CD4-positive, alpha-beta T cell (primary cell): ENCODE measurements around the gene RNF169. TPM values are rescaled to one million over a fixed set of nuclear protein-coding genes. Genes with fewer than 3 reads are reported as not detected.

ENCODE experiments used
- ATAC-seq: fragments of 200-7000 bp; cut with Tn5 transposase; one replicate; pipeline ENCODE4 v1.10.0; 2022; ENCODE audit warnings: mild to moderate bottlenecking; ENCODE audit not compliant: poor library complexity
- CTCF ChIA-PET: fragments of 350-600 bp; sonication (Branson Sonifier 250); formaldehyde crosslinking; loops from one replicate; lab custom pipeline; 2021; ENCODE audit warnings: antibody characterized with exemption, inconsistent platforms; lab: Charles Lee
- POLR2A ChIA-PET: fragments of 350-600 bp; sonication (Branson Sonifier 250); formaldehyde crosslinking; loops from one replicate; lab custom pipeline; 2021; ENCODE audit warnings: antibody characterized with exemption, inconsistent platforms; lab: Charles Lee
- DNase-seq, 14 experiments: peaks; one replicate each; pipeline ENCODE4 v3.0.0-alpha.2; 2013 to 2020; ENCODE audit warnings: mixed read lengths in 2 of 14
- H3K27ac ChIP-seq, 2 donors: one replicate each; pipeline versions ENCODE4 v1.5.1 to v1.7.0; 2013; ENCODE audit warnings: low read length in 2 of 2, low read depth in 1 of 2, mild to moderate bottlenecking in 1 of 2
- H3K27me3 ChIP-seq, 2 experiments: 1 replicate in 1 of 2; 2 replicates in 1 of 2; pipeline versions ENCODE4 v1.6.1 to v1.7.0; 2013; ENCODE audit warnings: low read length in 2 of 2, control low read depth in 1 of 2, mild to moderate bottlenecking in 1 of 2, moderate library complexity in 1 of 2; ENCODE audit not compliant: insufficient read depth in 2 of 2, control insufficient read depth in 1 of 2
- H3K36me3 ChIP-seq: one replicate; pipeline ENCODE4 v1.6.1; 2013; ENCODE audit warnings: low read length, control low read depth; ENCODE audit not compliant: insufficient read depth
- H3K4me1 ChIP-seq: one replicate; pipeline ENCODE4 v1.6.1; 2013; ENCODE audit warnings: low read length, control low read depth; ENCODE audit not compliant: insufficient read depth
- H3K4me3 ChIP-seq: one replicate; pipeline ENCODE4 v1.5.1; 2013; ENCODE audit warnings: mild to moderate bottlenecking, low read length, moderate library complexity
- H3K9me3 ChIP-seq, 2 experiments: 1 replicate in 1 of 2; 2 replicates in 1 of 2; pipeline versions ENCODE4 v1.6.1 to v1.7.0; 2013; ENCODE audit warnings: low read length in 2 of 2, mild to moderate bottlenecking in 2 of 2, control low read depth in 1 of 2, moderate library complexity in 1 of 2; ENCODE audit not compliant: control insufficient read depth in 1 of 2, insufficient read depth in 1 of 2
- H3K27ac Mint-ChIP-seq: one replicate; pipeline ENCODE4 v1.8.0; 2020; ENCODE audit warnings: mixed read lengths
- H3K27me3 Mint-ChIP-seq: one replicate; pipeline ENCODE4 v1.8.0; 2021; ENCODE audit warnings: mixed read lengths
- H3K36me3 Mint-ChIP-seq: one replicate; pipeline ENCODE4 v1.8.0; 2021; ENCODE audit warnings: low read depth, mixed read lengths
- H3K4me1 Mint-ChIP-seq: one replicate; pipeline ENCODE4 v1.8.0; 2021; ENCODE audit warnings: low read depth, mixed read lengths
- H3K4me3 Mint-ChIP-seq: one replicate; pipeline ENCODE4 v1.8.0; 2020; ENCODE audit warnings: mild to moderate bottlenecking, mixed read lengths
- H3K9me3 Mint-ChIP-seq: one replicate; pipeline ENCODE4 v1.8.0; 2020; ENCODE audit warnings: mixed read lengths
- CTCF ChIP-seq: fragments of 200-600 bp; IDR thresholded peaks from one replicate; pipeline ENCODE4 v1.8.0; 2022; ENCODE audit warnings: antibody characterized with exemption, mild to moderate bottlenecking
- intact Hi-C, 2 experiments: fragments of 100-400 bp; cut with DNase I in 1 of 2; cut with micrococcal nuclease in 1 of 2; formaldehyde crosslinking; loops; one replicate each; pipeline versions ENCODE4 v1.15.1 to v1.9.0; 2023 to 2025; cut with DNase I, micrococcal nuclease
- total RNA-seq, 174 experiments: library from RNA in 2 of 174; stranded (reverse) in 2 of 174; gene quantifications; one replicate each; pipeline ENCODE4 v1.2.3 and lab custom pipeline; 2021 to 2026

Gene RNF169
- total RNA-seq, 2 experiments from 2014 or later = 15.2 to 15.5 TPM

- no peak for ATAC-seq
- no peak for DNase-seq
- H3K4me1 ChIP-seq = peaks cover 21% of the 10 kb centered on the region
- H3K9me3 Mint-ChIP-seq = no peaks in the 10 kb centered on the region
- no peaks in the 10 kb centered on the region for H3K27me3 ChIP-seq
- no peak overlapping the region for H3K4me3 Mint-ChIP-seq
- peaks cover 3% of the 10 kb centered on the region for H3K36me3 Mint-ChIP-seq
- CTCF ChIA-PET = interaction anchor here (2.1 kb wide), 1 partner anchor 8 kb away, joined by 6 read pairs; no protein-coding TSS in a partner anchor
- intact Hi-C loops = loop anchor here in 1 of 2 experiments (10.0 kb wide), 2 partner anchors 249 to 1071 kb away; partner anchors contain the start of genes LIPT2 and UVRAG
- POLR2A ChIA-PET = no interaction called here
- H3K4me1 Mint-ChIP-seq = peaks cover 32% of the 10 kb centered on the region
- no peak overlapping the region for H3K27ac Mint-ChIP-seq
- H3K27me3 Mint-ChIP-seq = peaks cover 11% of the 10 kb centered on the region
- no peak for TF ChIP-seq CTCF
- H3K9me3 ChIP-seq = no peaks in the 10 kb centered on the region
- H3K36me3 ChIP-seq = no peaks in the 10 kb centered on the region
- no peak overlapping the region for H3K27ac ChIP-seq
- H3K4me3 ChIP-seq = no peak overlapping the region
Measured at GRCh38 chr11:74743640-74744039, 5.0 kb upstream of the RNF169 start.

- ATAC-seq = no peak
- POLR2A ChIA-PET = no interaction called here
- H3K27ac Mint-ChIP-seq = no peak overlapping the region
Measured at GRCh38 chr11:74744277-74744676, 4.4 kb upstream of the RNF169 start.

GRCh38 chr11:74746868-74747267 is 1.8 kb upstream of the RNF169 start:
- Histone ChIP-seq H3K4me3 (no peak overlapping the region), H3K4me1 (peaks cover 33% of the 10 kb centered on the region), H3K36me3 (no peaks in the 10 kb centered on the region), H3K27me3 (no peaks in the 10 kb centered on the region), H3K27ac (no peak overlapping the region), H3K9me3 (no peaks in the 10 kb centered on the region)
- Mint-ChIP-seq H3K27ac (no peak overlapping the region), H3K4me1 (peaks cover 43% of the 10 kb centered on the region), H3K9me3 (no peaks in the 10 kb centered on the region), H3K27me3 (no peaks in the 10 kb centered on the region), H3K4me3 (no peak overlapping the region), H3K36me3 (peaks cover 5% of the 10 kb centered on the region)
- ATAC-seq (no peak), DNase-seq (no peak)
- ChIA-PET POLR2A (no interaction called here), CTCF (no interaction called here)
- TF ChIP-seq CTCF = no peak
- intact Hi-C loops = loop anchor here in 1 of 2 experiments (5.0 to 10.0 kb wide), 6 partner anchors 155 to 1068 kb away; partner anchors contain the start of genes C2CD3, LIPT2, PGM2L1 and POLD3

More at GRCh38 chr11:74744277-74744676, 4.4 kb upstream of the RNF169 start:
- Histone ChIP-seq H3K36me3 (no peaks in the 10 kb centered on the region), H3K9me3 (no peaks in the 10 kb centered on the region), H3K4me1 (peaks cover 22% of the 10 kb centered on the region), H3K27ac (no peak overlapping the region), H3K4me3 (no peak overlapping the region), H3K27me3 (no peaks in the 10 kb centered on the region)
- H3K4me3 Mint-ChIP-seq = no peak overlapping the region
- H3K36me3 Mint-ChIP-seq = peaks cover 5% of the 10 kb centered on the region
- DNase-seq = no peak
- peaks cover 35% of the 10 kb centered on the region for H3K4me1 Mint-ChIP-seq
- intact Hi-C loops = loop anchor here in 1 of 2 experiments (10.0 kb wide), 2 partner anchors 249 to 1071 kb away; partner anchors contain the start of genes LIPT2 and UVRAG
- H3K27me3 Mint-ChIP-seq = peaks cover 6% of the 10 kb centered on the region
- CTCF ChIA-PET = interaction anchor here (1.2 to 2.1 kb wide), 2 partner anchors 9 to 498 kb away, joined by 4 to 6 read pairs; no protein-coding TSS in a partner anchor
- no peak for TF ChIP-seq CTCF
- H3K9me3 Mint-ChIP-seq = no peaks in the 10 kb centered on the region
